Type B pancreatic cell (in vitro differentiated cells): ENCODE data around the gene SHANK1. TPM values are rescaled to one million over a fixed set of nuclear protein-coding genes. Genes with fewer than 3 reads are reported as not detected.
A peak's percentile ranks its signal among the peaks of the same experiment; 100 is the strongest.

Experiments
- DNase-seq: peaks from one replicate; pipeline ENCODE4 v3.0.0; 2021; ENCODE audit warnings: mixed read lengths; ENCODE audit not compliant: unreplicated experiment; ENCODE audit errors: extremely low spot score
- H3K27ac Mint-ChIP-seq: 2 replicates; pipeline ENCODE4 v1.8.0; 2021; ENCODE audit warnings: mild to moderate bottlenecking, mixed read lengths
- H3K27me3 Mint-ChIP-seq: 2 replicates; pipeline ENCODE4 v1.8.0; 2021; ENCODE audit warnings: mixed read lengths
- H3K36me3 Mint-ChIP-seq: 2 replicates; pipeline ENCODE4 v1.8.0; 2021; ENCODE audit warnings: mixed read lengths
- H3K4me1 Mint-ChIP-seq: one replicate; pipeline ENCODE4 v1.8.0; 2021; ENCODE audit warnings: mixed read lengths; ENCODE audit not compliant: unreplicated experiment
- H3K4me3 Mint-ChIP-seq: 2 replicates; pipeline ENCODE4 v1.8.0; 2021; ENCODE audit warnings: mild to moderate bottlenecking, mixed read lengths
- H3K9me3 Mint-ChIP-seq: 2 replicates; pipeline ENCODE4 v1.8.0; 2021; ENCODE audit warnings: mixed read lengths
- total RNA-seq: library from RNA; stranded (reverse); gene quantifications from 2 replicates; pipeline ENCODE4 v1.2.1, GENCODE V29; 2021; ENCODE audit warnings: low replicate concordance
- TF ChIP-seq, protein P1 (sequence below): fragments of 200-600 bp; sonication (generic); conservative IDR thresholded peaks from 2 replicates; pipeline ENCODE4 v1.5.0; 2021; ENCODE audit warnings: antibody characterized with exemption, mild to moderate bottlenecking

Gene SHANK1
- total RNA-seq, 1 donor from 2014 or later, result 7.8 TPM

DNA sequence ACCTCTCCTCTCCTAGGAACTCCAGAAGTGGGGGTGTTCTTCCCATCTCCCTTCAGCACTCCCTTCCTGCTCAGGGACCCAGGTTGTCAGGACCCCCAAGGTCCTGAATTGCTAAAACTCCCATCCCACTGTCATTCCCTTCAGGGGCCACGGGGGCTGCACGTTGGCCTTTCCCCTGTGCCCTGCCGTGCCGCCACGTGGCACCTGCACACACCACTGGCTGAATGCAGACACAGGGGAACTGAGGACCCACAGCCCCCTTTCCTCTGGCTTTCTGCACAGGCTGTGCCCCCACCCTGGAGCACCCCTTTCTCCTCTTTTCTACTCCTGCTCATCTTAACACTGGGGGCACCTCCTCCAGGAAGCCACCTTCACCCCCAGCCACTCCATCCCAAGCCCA lies 9.0 kb downstream of the SHANK1 start:
- Mint-ChIP-seq H3K4me3 (no peak overlapping the region), H3K9me3 (no peaks in the 10 kb centered on the region), H3K36me3 (no peaks in the 10 kb centered on the region), H3K4me1 (peaks cover under 1% of the 10 kb centered on the region), H3K27ac (no peak overlapping the region), H3K27me3 (peaks cover 57% of the 10 kb centered on the region)
- no peak for DNase-seq
- TF ChIP-seq, protein P1, sequence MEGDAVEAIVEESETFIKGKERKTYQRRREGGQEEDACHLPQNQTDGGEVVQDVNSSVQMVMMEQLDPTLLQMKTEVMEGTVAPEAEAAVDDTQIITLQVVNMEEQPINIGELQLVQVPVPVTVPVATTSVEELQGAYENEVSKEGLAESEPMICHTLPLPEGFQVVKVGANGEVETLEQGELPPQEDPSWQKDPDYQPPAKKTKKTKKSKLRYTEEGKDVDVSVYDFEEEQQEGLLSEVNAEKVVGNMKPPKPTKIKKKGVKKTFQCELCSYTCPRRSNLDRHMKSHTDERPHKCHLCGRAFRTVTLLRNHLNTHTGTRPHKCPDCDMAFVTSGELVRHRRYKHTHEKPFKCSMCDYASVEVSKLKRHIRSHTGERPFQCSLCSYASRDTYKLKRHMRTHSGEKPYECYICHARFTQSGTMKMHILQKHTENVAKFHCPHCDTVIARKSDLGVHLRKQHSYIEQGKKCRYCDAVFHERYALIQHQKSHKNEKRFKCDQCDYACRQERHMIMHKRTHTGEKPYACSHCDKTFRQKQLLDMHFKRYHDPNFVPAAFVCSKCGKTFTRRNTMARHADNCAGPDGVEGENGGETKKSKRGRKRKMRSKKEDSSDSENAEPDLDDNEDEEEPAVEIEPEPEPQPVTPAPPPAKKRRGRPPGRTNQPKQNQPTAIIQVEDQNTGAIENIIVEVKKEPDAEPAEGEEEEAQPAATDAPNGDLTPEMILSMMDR, result no peak

- Mint-ChIP-seq H3K4me1 (peaks cover 3% of the 10 kb centered on the region), H3K36me3 (no peaks in the 10 kb centered on the region), H3K27ac (no peak overlapping the region), H3K27me3 (peaks cover 57% of the 10 kb centered on the region), H3K9me3 (no peaks in the 10 kb centered on the region), H3K4me3 (no peak overlapping the region)
- TF ChIP-seq, protein P1, result peak; percentile 26
- DNase-seq, result no peak
Measured at GRCh38 chr19:50710094-50710493, 9.5 kb downstream of the SHANK1 start.

- H3K27ac Mint-ChIP-seq, result no peak overlapping the region
- H3K4me3 Mint-ChIP-seq, result no peak overlapping the region
- H3K4me1 Mint-ChIP-seq, result peaks cover 3% of the 10 kb centered on the region
- DNase-seq, result no peak
- H3K27me3 Mint-ChIP-seq, result peaks cover 61% of the 10 kb centered on the region
- no peaks in the 10 kb centered on the region for H3K9me3 Mint-ChIP-seq
- no peaks in the 10 kb centered on the region for H3K36me3 Mint-ChIP-seq
- TF ChIP-seq, protein P1, result no peak
Measured at GRCh38 chr19:50708179-50708879, 11.3 kb downstream of the SHANK1 start.

DNA sequence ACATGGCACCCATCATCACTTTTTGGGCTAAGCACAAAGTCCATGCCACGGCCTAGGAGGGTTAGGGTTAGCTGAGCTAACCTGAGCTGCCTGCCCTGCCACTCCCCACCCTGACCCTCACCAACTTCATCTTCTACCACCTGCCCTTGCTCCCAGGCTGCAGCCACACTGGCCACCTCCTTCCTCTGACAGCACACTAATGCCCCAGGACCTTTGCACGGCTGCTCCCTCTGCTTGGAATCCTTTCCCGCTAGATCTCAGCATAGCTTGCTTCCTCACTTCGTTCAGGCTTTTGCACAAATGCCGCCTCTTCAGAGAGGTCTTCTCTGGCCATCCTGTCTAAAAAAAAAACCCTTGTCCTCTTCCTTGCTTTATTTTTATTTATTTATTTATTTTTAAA lies 13.2 kb downstream of the SHANK1 start:
- no peak for DNase-seq
- TF ChIP-seq, protein P1, result no peak
- peaks cover 3% of the 10 kb centered on the region for H3K4me1 Mint-ChIP-seq
- peaks cover 56% of the 10 kb centered on the region for H3K27me3 Mint-ChIP-seq
- H3K36me3 Mint-ChIP-seq, result no peaks in the 10 kb centered on the region
- no peak overlapping the region for H3K27ac Mint-ChIP-seq
- no peak overlapping the region for H3K4me3 Mint-ChIP-seq
- no peaks in the 10 kb centered on the region for H3K9me3 Mint-ChIP-seq

GRCh38 chr19:50705422-50706019 lies 14.1 kb downstream of the SHANK1 start:
- Mint-ChIP-seq H3K27me3 (peaks cover 55% of the 10 kb centered on the region), H3K27ac (no peak overlapping the region), H3K9me3 (no peaks in the 10 kb centered on the region), H3K4me1 (peaks cover 3% of the 10 kb centered on the region), H3K4me3 (no peak overlapping the region), H3K36me3 (no peaks in the 10 kb centered on the region)
- no peak for DNase-seq
- TF ChIP-seq, protein P1, result peak; percentile 80
